IgD-negative memory B cell (primary cell): ENCODE measurements around the gene GSTA5. TPM values are rescaled to one million over a fixed set of nuclear protein-coding genes. Genes with fewer than 3 reads are reported as not detected.
"Not testable (repeated sequence)": the region's sequence is repeated elsewhere in the genome, so short reads cannot be mapped to it uniquely, and the experiment has no call there.

Experiments used
- H3K27ac Mint-ChIP-seq, 3 donors: one replicate each; pipeline ENCODE4 v1.8.0; 2020 to 2022; ENCODE audit warnings: mild to moderate bottlenecking in 3 of 3, mixed read lengths in 3 of 3, moderate library complexity in 1 of 3
- H3K27me3 Mint-ChIP-seq: one replicate; pipeline ENCODE4 v1.8.0; 2021; ENCODE audit warnings: mixed read lengths
- H3K36me3 Mint-ChIP-seq: one replicate; pipeline ENCODE4 v1.8.0; 2020; ENCODE audit warnings: mild to moderate bottlenecking, mixed read lengths
- H3K4me1 Mint-ChIP-seq, 3 donors: one replicate each; pipeline ENCODE4 v1.8.0; 2020 to 2022; ENCODE audit warnings: mixed read lengths in 3 of 3, mild to moderate bottlenecking in 1 of 3
- H3K4me3 Mint-ChIP-seq, 4 donors: one replicate each; pipeline ENCODE4 v1.8.0; 2020 to 2022; ENCODE audit warnings: mild to moderate bottlenecking in 4 of 4, mixed read lengths in 4 of 4, moderate library complexity in 3 of 4
- H3K9me3 Mint-ChIP-seq, 3 donors: one replicate each; pipeline ENCODE4 v1.8.0; 2020 to 2021; ENCODE audit warnings: mixed read lengths in 3 of 3, mild to moderate bottlenecking in 1 of 3
- polyA plus RNA-seq: library from polyadenylated mRNA; unstranded; fragments of 300-500 nt; fragmentation: Illumina TruSeq; gene quantifications from one replicate; pipeline ENCODE4 v1.2.3, GENCODE V29; 2021

GSTA5 gene
- polyA plus RNA-seq, 1 donor from 2014 or later: not detected

DNA sequence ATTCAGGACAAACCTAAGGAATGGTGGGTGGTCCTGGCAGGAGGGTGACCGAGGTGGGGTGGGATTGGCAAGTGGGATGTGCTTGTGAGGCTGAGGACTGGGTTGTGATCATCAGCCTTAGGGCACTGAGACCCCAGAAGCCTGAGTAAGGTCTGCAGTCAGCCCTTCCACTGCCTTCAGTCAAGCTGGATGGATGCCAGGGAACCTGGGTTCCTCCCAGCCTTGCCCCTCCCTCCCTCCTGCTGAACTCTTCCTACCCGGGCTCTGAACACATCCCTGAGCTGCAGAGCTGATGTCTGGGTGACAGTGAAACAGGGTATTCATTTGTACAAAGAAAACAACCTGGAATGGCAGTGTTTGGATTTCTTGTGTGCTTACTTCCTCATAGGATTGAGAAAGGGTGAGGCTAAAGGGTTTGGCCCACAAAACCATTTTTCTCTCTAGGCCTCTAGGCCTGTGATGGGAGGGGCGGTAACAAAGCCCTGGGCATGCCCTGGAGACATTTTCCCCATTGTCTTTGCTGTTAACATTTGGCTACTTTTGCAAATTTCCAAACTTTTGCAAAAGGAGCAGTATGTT lies 57.8 kb downstream of the GSTA5 start:
- H3K27ac Mint-ChIP-seq, H3K4me1 Mint-ChIP-seq, H3K36me3 Mint-ChIP-seq, H3K4me3 Mint-ChIP-seq, H3K27me3 Mint-ChIP-seq, H3K9me3 Mint-ChIP-seq: not testable (repeated sequence)

- H3K27me3 Mint-ChIP-seq, H3K36me3 Mint-ChIP-seq, H3K4me3 Mint-ChIP-seq, H3K9me3 Mint-ChIP-seq, H3K4me1 Mint-ChIP-seq, H3K27ac Mint-ChIP-seq: not testable (repeated sequence)
These were observed 58.4 kb downstream of the GSTA5 start for GRCh38 chr6:52782209-52782608.

Other genes with a start within 250 kb of the GSTA5 start
- gene TMEM14A, start 169.7 kb downstream of the GSTA5 start, polyA plus RNA-seq: 34.6 TPM
- not detected for gene GSTA2, start 77.3 kb downstream of the GSTA5 start, polyA plus RNA-seq
- not detected for gene GSTA1, start 37.0 kb downstream of the GSTA5 start, polyA plus RNA-seq
- gene GSTA3, start 68.9 kb upstream of the GSTA5 start, polyA plus RNA-seq: not detected
- 4.1 TPM for gene GSTA4, start 154.5 kb upstream of the GSTA5 start, polyA plus RNA-seq
- 5.2 TPM for gene CILK1, start 221.0 kb upstream of the GSTA5 start, polyA plus RNA-seq
- gene FBXO9, start 224.6 kb upstream of the GSTA5 start, polyA plus RNA-seq: 48.3 TPM